Measurements from ENCODE around the gene AKAP9.

AKAP9 gene

GRCh38 chr7:91894781-91895480 is 45.7 kb upstream of the AKAP9 start:
- TF ChIP-seq GABPA (IDR thresholded peaks at IDR 0.05; ENCODE audit: low read depth) = no peak
- no peak for TF ChIP-seq POLR2AphosphoS5 (IDR thresholded peaks at IDR 0.05; ENCODE audit: low read depth)
- no peak for TF ChIP-seq SPI1 (IDR thresholded peaks at IDR 0.05; ENCODE audit: borderline replicate concordance, low read depth)
- TF ChIP-seq, protein P1, sequence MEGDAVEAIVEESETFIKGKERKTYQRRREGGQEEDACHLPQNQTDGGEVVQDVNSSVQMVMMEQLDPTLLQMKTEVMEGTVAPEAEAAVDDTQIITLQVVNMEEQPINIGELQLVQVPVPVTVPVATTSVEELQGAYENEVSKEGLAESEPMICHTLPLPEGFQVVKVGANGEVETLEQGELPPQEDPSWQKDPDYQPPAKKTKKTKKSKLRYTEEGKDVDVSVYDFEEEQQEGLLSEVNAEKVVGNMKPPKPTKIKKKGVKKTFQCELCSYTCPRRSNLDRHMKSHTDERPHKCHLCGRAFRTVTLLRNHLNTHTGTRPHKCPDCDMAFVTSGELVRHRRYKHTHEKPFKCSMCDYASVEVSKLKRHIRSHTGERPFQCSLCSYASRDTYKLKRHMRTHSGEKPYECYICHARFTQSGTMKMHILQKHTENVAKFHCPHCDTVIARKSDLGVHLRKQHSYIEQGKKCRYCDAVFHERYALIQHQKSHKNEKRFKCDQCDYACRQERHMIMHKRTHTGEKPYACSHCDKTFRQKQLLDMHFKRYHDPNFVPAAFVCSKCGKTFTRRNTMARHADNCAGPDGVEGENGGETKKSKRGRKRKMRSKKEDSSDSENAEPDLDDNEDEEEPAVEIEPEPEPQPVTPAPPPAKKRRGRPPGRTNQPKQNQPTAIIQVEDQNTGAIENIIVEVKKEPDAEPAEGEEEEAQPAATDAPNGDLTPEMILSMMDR (IDR thresholded peaks at IDR 0.05; ENCODE audit: insufficient read depth, low read length) = no peak
- TF ChIP-seq REST (IDR thresholded peaks at IDR 0.05; ENCODE audit: insufficient replicate concordance, low read depth) = no peak
- no peaks in the 10 kb centered on the region for H3K27me3 ChIP-seq (ENCODE audit: insufficient read depth, poor library complexity, severe bottlenecking)
- DNase-seq (ENCODE audit: low read depth in 1 of 2, low spot score in 1 of 2) = no peak
- H3K4me3 ChIP-seq (replicated peaks; ENCODE audit: insufficient read depth, low read length) = no peak overlapping the region
- H3K27ac ChIP-seq (replicated peaks) = no peak overlapping the region

GRCh38 chr7:91898240-91898992 is 42.2 kb upstream of the AKAP9 start:
- no peak for DNase-seq (ENCODE audit: low read depth in 1 of 2, low spot score in 1 of 2)
- TF ChIP-seq SPI1 (IDR thresholded peaks at IDR 0.05; ENCODE audit: borderline replicate concordance, low read depth) (no peak), POLR2AphosphoS5 (IDR thresholded peaks at IDR 0.05; ENCODE audit: low read depth) (no peak), REST (IDR thresholded peaks at IDR 0.05; ENCODE audit: insufficient replicate concordance, low read depth) (no peak), GABPA (IDR thresholded peaks at IDR 0.05; ENCODE audit: low read depth) (no peak)
- TF ChIP-seq, protein P1 (IDR thresholded peaks at IDR 0.05; ENCODE audit: insufficient read depth, low read length) = no peak
- H3K27me3 ChIP-seq (ENCODE audit: insufficient read depth, poor library complexity, severe bottlenecking) = no peaks in the 10 kb centered on the region

DNA sequence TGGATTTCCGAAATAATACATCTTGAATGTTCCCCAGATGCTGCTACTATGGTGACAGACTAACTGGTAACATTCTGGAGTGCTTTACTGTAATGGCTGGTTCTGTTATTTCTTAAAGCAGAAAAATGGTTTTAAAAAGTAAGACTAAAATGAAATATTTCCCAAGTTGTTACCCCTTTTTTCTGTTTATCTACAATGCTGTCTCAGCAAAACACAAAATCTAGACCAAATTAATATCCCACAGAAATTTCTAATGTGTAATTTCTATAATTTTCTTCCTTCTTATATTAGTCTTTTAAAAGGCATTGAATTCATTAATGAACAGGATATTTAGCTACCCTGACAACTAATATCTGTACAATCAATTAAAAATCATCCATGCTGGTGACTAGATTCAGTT is 41.1 kb upstream of the AKAP9 start:
- Histone ChIP-seq H3K4me3 (replicated peaks; ENCODE audit: insufficient read depth, low read length) (no peak overlapping the region), H3K27me3 (ENCODE audit: insufficient read depth, poor library complexity, severe bottlenecking) (no peaks in the 10 kb centered on the region), H3K27ac (replicated peaks) (no peak overlapping the region)
- TF ChIP-seq GABPA (IDR thresholded peaks at IDR 0.05; ENCODE audit: low read depth) (no peak), SPI1 (IDR thresholded peaks at IDR 0.05; ENCODE audit: borderline replicate concordance, low read depth) (no peak), REST (IDR thresholded peaks at IDR 0.05; ENCODE audit: insufficient replicate concordance, low read depth) (no peak), POLR2AphosphoS5 (IDR thresholded peaks at IDR 0.05; ENCODE audit: low read depth) (no peak)
- no peak for DNase-seq (ENCODE audit: low read depth in 1 of 2, low spot score in 1 of 2)

More at GRCh38 chr7:91898240-91898992, 42.2 kb upstream of the AKAP9 start:
- no peak overlapping the region for H3K27ac ChIP-seq (replicated peaks)
- no peak overlapping the region for H3K4me3 ChIP-seq (replicated peaks; ENCODE audit: insufficient read depth, low read length)

All from HL-60 (cell line).